ENCODE results near the gene RPL29. TPM values are rescaled to one million over a fixed set of nuclear protein-coding genes. Genes with fewer than 3 reads are reported as not detected.
A peak's percentile ranks its signal among the peaks of the same experiment; 100 is the strongest.

The RPL29 gene
- total and polyA plus RNA-seq, 2 of the 8 experiments (the other 6 are each of a cell fraction or from before 2014, with no cell fraction given) = 1,467 to 2,660 TPM

DNA sequence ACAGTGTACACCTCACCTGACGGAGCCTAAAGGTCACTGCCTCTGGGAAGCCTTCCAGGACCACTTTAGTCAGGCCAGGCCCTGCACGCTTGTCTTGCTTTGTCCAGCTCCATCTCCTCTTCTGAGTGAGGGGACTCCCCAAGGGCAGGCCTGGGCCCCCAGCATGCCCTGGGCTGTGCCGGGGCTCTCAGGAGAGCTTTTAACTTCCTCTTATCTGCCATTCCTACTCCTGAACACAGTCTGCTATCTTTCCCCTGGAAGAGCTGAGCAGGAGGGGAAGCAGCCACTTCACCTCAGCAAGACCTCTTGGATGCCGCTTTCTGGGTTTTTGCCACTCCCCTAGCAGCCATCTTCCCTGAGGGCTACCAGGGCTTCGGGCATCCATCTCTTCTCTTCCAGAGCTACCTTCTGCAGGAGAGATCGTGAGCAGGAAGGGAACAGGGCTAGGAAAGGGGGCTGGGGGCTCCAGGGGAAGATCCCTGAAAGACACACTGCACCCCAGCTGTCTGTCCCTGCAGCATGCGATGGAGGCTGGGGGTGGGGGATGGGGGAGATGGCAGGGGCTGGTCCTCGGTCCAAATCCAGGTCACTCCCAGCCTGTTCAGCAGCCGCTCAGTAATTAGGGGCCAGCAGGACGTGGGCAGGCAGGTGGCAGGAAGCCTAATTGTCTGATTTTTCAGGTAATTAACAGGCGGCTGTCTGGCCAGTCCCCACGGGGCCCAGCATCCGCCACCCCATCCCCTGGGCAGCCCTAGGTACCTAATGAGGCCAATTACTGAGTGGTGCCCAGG, 19.9 kb upstream of the RPL29 start:
- Histone ChIP-seq H3K56ac (replicated peaks; ENCODE audit: insufficient read length, low read depth, low read length) (no peak overlapping the region), H3K79me1 (ENCODE audit: low read depth, low read length) (no peaks in the 10 kb centered on the region), H4K20me1 (replicated peaks in 1 of 2; ENCODE audit: control insufficient read depth in 1 of 2, insufficient read depth in 2 of 2, low read length in 2 of 2) (peaks cover 0 to 1% of the 10 kb centered on the region in 2 experiments), H3K14ac (ENCODE audit: insufficient read length) (no peak overlapping the region), H3K4me2 (ENCODE audit: insufficient read depth in 1 of 2, low read depth in 2 of 2, low read length in 2 of 2) (no peak overlapping the region), H2BK120ac (replicated peaks; ENCODE audit: low read depth, low read length) (no peak overlapping the region), H3K4me1 (replicated peaks in 1 of 4; ENCODE audit: control insufficient read depth in 3 of 4, insufficient read depth in 4 of 4, low read length in 3 of 4) (no peaks in the 10 kb centered on the region; a peak in 1 of 7 replicates), H3K27ac (ENCODE audit: low read depth, low read length) (no peak overlapping the region), H4K5ac (ENCODE audit: insufficient read length, low read depth, low read length) (no peak overlapping the region), H3K36me3 (ENCODE audit: control insufficient read depth in 2 of 4, insufficient read depth in 4 of 4, low read length in 3 of 4) (no peaks in the 10 kb centered on the region), H4K91ac (replicated peaks; ENCODE audit: insufficient read length, low read length) (no peak overlapping the region), H3K27me3 (replicated peaks in 1 of 4; ENCODE audit: control insufficient read depth in 3 of 4, extremely low read depth in 1 of 4, insufficient read depth in 3 of 4, low read length in 3 of 4) (no peaks in the 10 kb centered on the region; a peak in 1 of 7 replicates), H2BK15ac (ENCODE audit: low read length) (no peak overlapping the region), H2BK12ac (ENCODE audit: low read depth, low read length) (peak overlapping the region; percentile 75; the same call in 1 of the 2 replicates), H2AFZ (ENCODE audit: low read length) (no peak overlapping the region), H3K23me2 (ENCODE audit: low read depth, low read length) (peaks cover 3% of the 10 kb centered on the region), H2BK20ac (ENCODE audit: low read length) (no peak overlapping the region), H3K23ac (ENCODE audit: insufficient read length) (no peak overlapping the region), H3K18ac (ENCODE audit: extremely low read depth, low read length) (no peak overlapping the region; the same call in 1 of the 2 replicates), H3K4ac (replicated peaks; ENCODE audit: insufficient read length, low read depth, low read length) (no peak overlapping the region), H2BK5ac (ENCODE audit: low read depth, low read length) (no peak overlapping the region), H3K79me2 (ENCODE audit: control insufficient read depth in 1 of 2, insufficient read depth in 2 of 2, low read length in 2 of 2) (no peaks in the 10 kb centered on the region), H3K9me3 (ENCODE audit: insufficient read depth in 2 of 2, low read depth in 1 of 2, low read length in 1 of 2) (no peaks in the 10 kb centered on the region), H3K4me3 (ENCODE audit: extremely low read depth in 1 of 4, insufficient read depth in 2 of 4, low read depth in 3 of 4, low read length in 4 of 4) (no peak overlapping the region), H4K8ac (ENCODE audit: extremely low read depth, insufficient read depth, low read length) (no peak overlapping the region), H3K9ac (replicated peaks in 1 of 4; ENCODE audit: extremely low read depth in 1 of 4, low read depth in 3 of 4, low read length in 3 of 4) (no peak overlapping the region), H2AK5ac (ENCODE audit: low read depth, low read length) (no peak overlapping the region)
- ChIA-PET CTCF (ENCODE audit: partially characterized antibody) (interaction anchor here (1.1 to 24.7 kb wide), 12 partner anchors 10 to 134 kb away, joined by 3 to 984 read pairs (median 9); partner anchors contain the start of gene DUSP7), POLR2A (ENCODE audit: partially characterized antibody) (interaction anchor here (0.5 to 6.3 kb wide), 11 partner anchors 10 to 152 kb away, joined by 3 to 59 read pairs (median 4); partner anchors contain the start of genes DUSP7, POC1A and RPL29)
- DNase-seq (ENCODE audit: low read depth in 1 of 2, low spot score in 2 of 2) (no peak), FAIRE-seq (no peak)
- WGBS, 2 experiments (ENCODE audit: extremely low coverage in 1 of 2, insufficient coverage in 1 of 2, insufficient read length in 1 of 2, insufficient replicate concordance in 2 of 2, low coverage in 1 of 2, low lambda C conversion rate in 2 of 2, missing lambda C conversion rate in 1 of 2) = 80% methylated on average over 13 of the region's 13 CpGs; no CpG with 5 or more reads in 1 of the 2 experiments
- TF ChIP-seq SAP30 (IDR thresholded peaks at IDR 0.05; ENCODE audit: insufficient read depth, insufficient replicate concordance, low read length) = no peak
- no peak for TF ChIP-seq EZH2 (IDR thresholded peaks at IDR 0.05; ENCODE audit: low read depth, low read length, severe bottlenecking)
- TF ChIP-seq, protein P1, sequence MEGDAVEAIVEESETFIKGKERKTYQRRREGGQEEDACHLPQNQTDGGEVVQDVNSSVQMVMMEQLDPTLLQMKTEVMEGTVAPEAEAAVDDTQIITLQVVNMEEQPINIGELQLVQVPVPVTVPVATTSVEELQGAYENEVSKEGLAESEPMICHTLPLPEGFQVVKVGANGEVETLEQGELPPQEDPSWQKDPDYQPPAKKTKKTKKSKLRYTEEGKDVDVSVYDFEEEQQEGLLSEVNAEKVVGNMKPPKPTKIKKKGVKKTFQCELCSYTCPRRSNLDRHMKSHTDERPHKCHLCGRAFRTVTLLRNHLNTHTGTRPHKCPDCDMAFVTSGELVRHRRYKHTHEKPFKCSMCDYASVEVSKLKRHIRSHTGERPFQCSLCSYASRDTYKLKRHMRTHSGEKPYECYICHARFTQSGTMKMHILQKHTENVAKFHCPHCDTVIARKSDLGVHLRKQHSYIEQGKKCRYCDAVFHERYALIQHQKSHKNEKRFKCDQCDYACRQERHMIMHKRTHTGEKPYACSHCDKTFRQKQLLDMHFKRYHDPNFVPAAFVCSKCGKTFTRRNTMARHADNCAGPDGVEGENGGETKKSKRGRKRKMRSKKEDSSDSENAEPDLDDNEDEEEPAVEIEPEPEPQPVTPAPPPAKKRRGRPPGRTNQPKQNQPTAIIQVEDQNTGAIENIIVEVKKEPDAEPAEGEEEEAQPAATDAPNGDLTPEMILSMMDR (IDR thresholded peaks at IDR 0.05; ENCODE audit: control extremely low read depth in 1 of 3, insufficient read depth in 1 of 3, low read depth in 1 of 3, low read length in 3 of 3) = no peak
- TF ChIP-seq, protein P2, sequence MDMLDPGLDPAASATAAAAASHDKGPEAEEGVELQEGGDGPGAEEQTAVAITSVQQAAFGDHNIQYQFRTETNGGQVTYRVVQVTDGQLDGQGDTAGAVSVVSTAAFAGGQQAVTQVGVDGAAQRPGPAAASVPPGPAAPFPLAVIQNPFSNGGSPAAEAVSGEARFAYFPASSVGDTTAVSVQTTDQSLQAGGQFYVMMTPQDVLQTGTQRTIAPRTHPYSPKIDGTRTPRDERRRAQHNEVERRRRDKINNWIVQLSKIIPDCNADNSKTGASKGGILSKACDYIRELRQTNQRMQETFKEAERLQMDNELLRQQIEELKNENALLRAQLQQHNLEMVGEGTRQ (IDR thresholded peaks at IDR 0.05; ENCODE audit: low read length) = no peak
- no peak for TF ChIP-seq KDM5A (IDR thresholded peaks at IDR 0.05; ENCODE audit: low read length)
- TF ChIP-seq FOSL1 (IDR thresholded peaks at IDR 0.05; ENCODE audit: insufficient read depth, low read depth, low read length) = no peak
- no peak for TF ChIP-seq HDAC6 (IDR thresholded peaks at IDR 0.05; ENCODE audit: low read depth, low read length)
